Measurements from ENCODE around the gene AREL1.

Gene AREL1

DNA sequence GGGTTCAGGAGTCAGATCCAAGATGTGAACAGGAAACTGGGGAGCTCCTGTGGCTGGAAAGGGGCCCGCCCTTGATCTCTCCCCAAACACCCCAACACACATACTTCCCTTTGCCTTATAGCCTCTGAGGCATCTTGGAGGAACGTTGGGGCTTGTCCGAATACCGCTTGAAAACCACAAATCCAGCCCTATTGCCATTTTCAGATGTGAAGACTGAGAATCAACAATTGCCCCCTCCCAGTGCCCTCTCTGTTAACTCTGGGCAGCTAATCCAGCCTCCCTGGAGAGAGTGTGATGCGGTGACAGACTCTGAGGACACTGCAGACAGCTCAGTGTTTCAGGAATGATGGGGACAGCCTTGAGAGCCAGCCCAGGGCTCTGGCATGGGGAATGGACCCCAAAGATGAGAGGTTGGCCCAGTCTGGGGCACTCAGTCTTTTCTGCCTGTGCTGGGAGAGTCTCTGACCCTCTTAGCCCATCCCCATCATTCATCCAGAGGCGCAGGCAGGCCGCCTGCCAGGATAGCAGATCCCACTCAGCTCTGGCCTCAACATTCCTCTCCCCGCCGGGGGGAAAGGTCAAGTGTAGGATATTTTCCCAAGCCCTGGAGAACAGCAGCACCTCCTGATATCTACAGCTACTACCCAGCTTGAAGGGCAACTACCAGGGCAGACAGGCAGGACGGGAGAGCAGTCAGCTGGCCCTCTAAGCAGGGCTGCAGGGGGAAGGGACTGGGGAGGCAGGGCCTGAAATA lies 76.3 kb downstream of the AREL1 start:
- no peak for DNase-seq (ENCODE audit: low spot score)

DNA sequence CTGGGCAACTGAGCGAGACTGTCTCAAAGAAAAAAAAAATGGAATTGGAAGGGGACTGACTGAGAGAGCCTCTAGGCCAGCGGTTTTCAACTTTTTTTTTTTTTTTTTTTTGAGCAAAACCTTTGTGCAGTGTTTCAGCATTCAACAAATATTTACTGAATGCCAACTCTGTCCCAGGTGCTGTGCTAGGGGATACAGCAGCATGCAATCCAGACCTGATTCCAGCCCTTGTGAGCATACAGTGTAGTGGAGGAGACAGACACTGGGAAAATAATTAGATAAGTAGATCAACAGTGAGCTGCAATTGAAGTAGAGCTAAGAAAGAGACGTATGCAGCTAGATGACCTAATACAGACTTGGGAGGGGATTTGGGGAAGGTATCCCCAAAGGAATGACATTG lies 77.0 kb downstream of the AREL1 start:
- no peak for DNase-seq (ENCODE audit: low spot score)

DNA sequence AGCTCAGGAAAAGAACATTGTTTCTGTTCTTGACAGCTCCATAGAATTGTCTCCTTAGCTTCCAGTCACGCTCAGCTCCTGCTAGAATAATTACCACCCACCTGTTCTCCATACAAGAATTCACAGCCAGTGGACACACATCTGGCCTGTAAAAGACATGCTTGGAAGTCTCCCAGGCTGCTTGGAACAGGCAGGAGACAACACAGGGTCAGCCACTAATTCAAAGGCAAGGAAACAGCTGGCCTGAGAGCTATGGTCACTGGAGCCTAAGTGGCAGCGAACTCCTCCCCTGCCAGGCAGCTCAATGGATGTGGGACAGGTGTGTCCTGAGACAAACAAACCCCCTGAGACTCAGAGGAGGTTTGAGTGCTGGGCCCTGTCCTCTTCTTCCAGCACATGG lies 77.9 kb downstream of the AREL1 start:
- DNase-seq (ENCODE audit: low spot score), result no peak

DNA sequence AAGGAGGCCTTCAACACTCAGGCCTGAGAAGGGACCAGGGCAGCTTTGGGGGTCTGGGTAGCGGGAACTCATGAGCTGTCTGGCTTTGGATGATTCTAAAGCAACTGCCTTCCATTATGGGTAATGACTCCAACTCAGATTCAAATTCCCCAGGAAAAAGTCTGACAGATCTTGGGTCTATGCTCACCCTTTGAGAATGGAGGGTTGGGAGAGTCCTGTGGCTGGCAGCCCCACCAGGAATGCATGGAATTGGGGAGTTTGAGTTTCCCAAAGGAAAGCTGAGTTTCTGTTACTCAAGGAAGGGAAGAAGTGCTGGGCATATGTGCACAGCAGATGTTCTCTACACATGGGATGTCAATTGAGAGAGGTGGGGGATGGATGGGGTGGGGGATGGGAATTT lies 78.4 kb downstream of the AREL1 start:
- no peak for DNase-seq (ENCODE audit: low spot score)

DNA sequence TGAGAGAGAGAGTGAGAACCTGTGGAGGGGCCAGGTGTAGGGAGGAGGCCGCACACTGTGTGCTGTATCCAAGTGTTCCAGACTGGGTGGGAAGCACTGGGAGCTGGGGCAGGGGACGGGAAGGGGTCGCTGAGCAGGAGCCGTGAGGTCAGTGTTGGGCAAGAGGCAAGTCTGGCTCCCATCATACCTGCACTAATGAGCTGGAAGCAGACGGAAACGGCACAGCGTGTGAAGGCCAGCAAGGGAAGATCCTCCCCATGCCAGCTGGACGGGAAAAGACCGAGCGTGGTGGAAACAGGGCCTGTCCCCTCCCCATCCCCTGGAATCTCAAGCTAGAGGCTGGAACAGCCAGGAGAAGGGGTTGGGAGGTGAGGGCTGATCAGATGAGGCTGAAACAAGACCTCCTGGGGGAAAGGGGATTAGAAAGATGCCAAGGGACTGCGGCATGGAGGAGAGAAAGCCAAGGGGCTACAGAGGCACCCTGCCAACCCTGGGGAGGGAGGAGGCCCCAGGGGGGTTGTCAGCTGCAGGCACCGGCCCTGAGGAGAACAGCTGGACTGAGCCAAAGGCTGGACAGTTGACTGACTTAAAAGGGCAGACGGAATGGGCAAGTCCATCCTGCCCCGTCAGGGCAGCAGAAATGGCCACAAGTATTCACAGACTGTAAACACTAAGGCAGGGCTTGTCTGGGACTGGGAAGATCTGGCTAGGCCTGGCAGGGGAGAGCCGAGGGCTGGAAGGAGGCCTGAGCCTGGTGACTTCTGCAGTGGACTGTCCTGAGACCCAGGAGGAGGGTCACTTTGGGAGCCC lies 81.8 kb downstream of the AREL1 start:
- no peak for DNase-seq (ENCODE audit: low spot score)

DNA sequence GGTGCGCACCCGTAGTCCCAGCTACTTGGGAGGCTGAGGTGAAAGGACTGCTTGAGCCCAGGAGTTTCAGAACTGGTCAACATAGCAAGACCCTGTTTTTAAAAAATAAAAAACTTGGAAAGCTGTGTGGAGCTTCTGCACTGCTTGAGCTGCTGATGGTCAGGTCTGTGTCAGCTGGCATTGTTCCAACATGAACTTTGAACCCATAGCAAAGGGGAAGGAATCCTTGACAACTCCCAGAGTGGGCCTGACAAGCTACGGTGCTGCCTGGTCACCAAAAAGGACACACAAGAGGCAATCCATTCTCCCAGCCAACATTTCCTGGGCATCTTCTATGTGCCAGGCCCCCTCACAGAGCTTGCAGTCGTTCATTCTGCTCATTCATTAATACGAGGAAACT lies 84.5 kb downstream of the AREL1 start:
- DNase-seq (ENCODE audit: low spot score), result no peak

DNA sequence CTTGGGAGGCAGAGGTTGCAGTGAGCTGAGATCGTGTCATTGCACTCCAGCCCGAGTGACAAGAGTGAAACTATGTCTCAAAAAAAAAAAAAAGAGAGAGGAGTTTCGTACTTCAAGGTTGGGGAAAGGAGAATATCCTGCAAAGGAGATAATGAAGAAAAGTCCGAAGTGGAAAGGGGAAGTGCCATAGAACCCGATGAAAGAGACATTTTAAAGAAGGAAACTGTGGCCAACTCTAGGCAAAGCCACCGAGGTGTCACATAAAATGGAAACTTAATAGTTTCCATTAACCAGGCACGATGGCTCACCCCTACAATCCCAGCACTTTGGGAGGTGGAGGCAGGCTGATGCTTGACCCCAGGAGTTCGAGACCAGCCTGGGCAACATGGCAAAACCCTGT lies 85.8 kb downstream of the AREL1 start:
- no peak for DNase-seq (ENCODE audit: low spot score)

DNA sequence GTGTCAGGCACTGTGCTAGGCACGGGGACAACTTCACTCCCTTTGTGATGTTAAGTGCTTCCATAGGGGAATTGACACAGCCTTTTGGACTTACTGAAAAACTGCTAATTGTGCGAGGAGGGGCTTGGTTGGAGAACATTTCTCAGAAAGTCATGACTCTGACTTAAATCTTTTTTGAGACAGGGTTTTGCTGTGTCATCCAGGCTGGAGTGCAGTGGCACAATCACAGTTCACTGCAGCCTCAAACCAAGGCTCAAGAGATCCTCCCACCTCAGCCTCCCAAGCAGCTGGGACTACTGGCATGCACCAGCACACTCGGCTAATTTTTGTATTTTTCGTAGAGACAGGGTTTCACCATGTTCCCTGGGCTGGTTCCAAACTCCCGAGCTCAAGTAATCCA lies 90.6 kb downstream of the AREL1 start:
- DNase-seq (ENCODE audit: low spot score), result no peak

DNA sequence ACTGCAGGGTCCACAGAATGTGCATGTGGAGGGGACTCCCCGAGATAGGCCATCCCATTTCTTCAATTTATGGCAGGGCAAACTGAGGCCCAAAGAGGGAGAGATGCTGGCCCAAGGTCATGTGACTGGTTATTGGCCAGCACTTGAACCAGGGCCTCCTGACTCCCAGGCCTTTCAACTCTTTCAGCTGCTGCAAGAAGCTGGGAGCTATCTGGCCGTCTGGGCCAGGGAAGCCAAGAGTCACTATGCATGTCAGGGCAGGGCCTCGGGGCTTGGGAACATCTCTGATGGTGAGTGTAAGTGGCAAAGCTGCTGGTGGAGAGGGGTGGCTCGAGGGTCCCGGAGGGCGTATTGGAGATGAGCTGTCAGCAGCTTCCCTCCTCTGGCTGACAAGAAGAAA lies 91.3 kb downstream of the AREL1 start:
- DNase-seq (ENCODE audit: low spot score), result no peak

DNA sequence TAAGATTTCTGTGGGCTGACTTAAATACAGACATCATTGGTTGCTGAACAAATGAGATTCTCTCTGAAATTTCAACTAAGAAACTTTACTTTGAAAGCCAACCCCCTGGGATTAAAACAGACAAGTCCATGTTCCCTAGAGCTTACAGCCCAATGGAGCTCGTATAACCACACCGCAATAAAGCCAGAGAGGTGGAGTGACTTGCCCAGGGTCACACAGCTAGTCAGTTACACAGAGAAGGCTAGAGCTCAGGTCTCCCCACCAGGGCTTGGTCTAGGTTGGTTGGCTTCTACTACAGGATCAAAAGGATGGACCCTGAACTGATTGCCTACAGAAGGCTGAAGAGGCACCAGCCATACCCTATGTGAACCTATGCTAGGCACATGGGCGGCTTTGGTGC lies 92.0 kb downstream of the AREL1 start:
- DNase-seq (ENCODE audit: low spot score), result no peak

DNA sequence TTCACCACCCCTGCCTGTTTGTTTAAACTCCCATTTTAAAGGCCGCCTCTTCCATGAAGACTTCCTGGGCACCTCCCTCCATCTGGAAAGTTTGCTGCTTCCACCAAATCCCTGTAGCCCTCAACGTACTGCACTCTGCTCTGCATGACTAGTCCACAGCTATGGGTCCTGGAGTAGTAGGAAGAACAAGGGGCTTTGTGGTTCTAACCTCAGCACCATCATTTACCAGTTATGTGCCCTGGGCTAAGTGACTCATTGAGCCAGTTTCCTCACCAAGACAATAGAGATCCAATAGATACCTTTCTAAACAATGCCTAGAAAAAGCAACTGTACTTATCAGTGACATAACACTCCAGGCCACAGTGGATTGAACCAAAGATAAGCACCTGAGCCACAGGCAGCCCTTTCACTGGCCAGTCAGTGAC lies 92.4 kb downstream of the AREL1 start:
- no peak for DNase-seq (ENCODE audit: low spot score)

DNA sequence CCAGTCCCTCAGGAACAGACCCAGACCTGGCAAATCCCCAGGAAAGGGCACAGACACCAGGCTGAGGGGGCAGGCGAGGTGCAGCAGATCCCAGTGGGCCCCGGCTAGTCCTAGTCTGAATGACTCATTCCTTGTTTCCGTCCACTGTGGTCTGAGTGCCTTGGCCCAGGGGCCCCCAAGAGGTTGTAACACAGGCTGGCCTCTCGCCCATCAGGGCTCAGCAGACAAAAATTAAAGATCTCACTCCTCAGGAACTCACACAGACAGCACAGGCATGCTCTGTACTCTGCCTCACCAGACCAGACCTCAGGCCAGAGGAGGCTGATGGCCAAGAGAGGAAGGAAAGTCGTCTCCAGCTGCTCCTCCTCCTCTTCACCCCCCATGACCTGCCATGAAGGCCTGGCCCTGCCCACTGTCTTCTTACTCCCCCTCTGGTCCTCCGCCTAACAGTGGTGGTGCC lies 93.2 kb downstream of the AREL1 start:
- no peak for DNase-seq (ENCODE audit: low spot score)

DNA sequence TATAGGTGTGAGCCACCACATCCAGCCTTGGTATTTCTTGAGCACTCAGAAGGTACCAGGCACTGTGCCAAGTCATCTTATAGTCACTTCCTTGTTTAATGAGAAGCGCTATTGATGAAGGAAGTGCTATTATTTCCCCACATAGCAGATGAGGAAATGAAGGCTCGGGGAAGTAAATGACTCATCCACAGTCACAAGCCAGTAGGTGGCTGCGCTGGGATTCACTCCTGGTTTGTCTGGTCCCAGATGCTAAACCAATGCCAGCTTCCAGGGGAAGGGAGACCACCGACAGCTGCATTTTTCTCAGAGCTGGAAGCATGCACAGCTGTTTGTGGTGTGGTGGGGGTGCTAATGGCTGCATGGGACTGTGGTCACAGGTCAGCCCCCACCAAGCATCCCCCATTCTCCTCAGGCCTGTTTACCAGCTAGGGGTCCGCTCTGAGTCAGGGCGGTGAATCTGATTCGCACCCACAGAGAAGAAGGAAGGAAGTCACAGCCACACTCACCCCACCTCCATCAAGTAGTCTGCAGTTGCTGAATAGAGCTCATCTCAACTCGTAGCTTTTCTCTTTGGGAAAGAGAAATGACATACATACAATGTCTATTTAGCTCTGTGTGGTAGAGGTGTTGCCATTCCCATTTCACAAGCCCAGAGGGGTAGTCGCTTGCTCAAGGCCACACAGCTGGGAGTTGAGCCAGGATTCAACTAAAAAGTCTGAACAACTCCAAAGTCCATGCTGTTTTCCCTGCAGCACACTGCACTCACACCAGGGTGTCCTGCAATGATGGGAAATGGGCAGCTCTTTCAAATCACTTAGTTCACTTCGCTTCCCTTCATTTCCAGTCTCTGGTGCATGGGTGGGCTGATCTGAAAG lies 94.6 kb downstream of the AREL1 start:
- peak; percentile 43 for DNase-seq (ENCODE audit: low spot score)

DNA sequence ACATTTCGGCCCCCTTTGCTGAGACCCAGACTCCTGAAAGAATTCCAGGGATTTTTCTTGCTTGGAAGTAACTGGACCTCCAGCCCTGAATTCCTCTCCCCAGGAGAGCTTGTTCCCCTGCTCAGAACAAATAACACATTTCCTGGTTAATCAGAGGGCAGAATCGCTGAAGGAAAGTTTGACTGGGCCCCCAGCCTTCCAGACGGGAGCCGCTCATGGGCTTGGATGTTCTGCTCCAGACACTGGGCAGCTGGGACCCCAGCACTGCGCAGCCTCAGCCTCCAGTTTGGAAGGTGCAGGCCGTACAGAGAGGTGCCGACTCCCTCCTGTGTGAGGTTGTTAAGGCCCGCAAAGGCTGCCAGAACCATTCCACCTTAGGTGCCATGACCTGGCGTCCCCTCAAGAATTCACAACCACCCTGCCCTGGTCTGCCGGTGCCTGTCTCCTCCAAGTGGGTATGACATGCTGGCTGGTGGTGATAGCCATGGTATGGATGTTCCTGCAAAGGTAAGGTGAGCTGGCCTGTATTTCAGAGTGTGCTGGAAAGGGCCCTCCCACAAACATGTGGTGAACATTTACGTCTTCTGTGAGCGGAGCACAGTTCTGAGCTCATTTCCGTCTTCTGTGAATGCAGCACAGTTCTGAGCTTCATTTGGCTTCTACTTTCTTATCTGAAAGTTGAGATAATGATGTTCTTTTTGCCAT lies 95.7 kb downstream of the AREL1 start:
- no peak for DNase-seq (ENCODE audit: low spot score)

DNA sequence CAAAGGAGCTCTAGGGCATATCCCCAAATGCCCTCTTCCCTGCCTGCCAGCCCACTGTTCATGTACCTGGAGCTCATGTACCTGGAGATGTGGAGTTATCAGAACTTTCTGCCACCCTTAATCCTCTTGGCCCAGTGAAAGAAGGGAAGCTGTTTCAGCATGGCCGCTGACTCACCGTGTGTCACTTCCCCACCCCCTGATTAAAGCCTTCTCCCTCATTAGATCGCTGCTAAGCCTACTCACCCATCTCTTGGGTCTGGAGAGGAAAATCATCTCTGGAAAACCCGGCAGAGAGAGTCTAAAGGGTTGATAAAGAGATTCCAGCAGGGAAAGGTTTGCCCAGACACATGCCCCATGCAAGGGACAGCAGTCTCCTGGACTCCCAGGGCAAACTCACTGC lies 96.4 kb downstream of the AREL1 start:
- DNase-seq (ENCODE audit: low spot score), result no peak

DNA sequence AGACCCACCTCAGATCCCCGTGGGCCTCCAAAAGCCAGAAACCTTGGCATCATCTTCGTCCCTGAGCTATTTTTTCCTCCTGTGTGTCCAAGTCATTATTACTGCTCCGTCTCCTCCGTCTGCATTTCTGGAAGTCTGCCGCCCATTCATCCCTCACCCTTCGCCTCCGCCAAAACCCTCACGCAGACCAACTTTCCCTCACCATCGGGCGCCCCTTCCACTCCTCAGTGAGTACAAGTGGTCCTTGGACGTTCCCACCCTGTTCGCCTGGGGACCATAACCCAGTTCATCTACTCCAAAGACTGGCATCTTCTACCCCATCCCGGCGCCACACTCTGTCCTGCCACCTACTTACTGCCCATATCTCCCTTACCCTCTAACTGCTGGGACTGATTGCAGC lies 97.1 kb downstream of the AREL1 start:
- no peak for DNase-seq (ENCODE audit: low spot score)

DNA sequence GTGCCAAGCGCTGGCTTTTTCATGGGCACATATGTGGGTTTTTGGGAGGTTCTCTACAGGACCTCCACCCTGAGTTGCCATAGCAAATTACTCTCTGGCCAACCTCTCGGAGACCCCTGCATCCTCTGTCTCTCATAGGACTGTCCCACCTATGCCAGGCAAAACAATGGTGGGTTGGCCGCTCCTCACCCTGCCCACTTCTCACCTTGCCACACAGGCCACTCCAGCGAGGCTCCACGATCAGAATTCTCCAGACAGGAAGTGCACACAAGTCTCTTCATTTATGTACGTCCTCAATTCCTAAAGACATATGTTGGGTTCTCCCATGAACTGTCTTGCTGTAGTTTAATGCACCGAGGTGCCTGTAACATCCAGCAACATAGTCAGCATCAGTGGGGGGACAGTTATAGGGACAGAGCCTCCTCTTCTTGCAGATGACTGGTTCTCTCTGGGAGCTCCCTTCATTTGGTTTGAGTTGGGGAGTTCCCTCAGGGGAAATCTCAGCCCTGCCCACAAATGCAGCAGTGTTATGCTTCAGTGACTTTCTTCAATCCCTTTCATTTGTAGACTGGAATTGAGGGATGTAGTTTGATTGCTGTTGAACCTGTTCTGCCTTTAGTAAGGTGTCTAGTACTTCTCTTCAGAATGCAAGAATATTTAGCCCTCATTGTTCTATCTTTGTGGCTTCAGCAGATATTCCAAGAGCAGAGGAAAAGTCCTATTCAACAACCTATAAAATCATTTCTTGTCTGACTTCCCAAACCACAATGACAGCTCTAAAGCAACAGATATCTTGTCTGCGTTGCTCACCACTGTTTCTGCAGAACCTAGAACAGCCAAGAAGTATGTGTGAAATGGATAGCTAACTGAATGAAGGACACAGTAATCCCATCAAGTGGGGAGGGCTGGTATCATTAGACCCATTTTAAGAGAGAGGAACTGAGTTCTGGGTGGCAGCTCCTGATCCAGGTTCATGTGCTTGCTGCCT lies 98.1 kb downstream of the AREL1 start:
- no peak for DNase-seq (ENCODE audit: low spot score)

DNA sequence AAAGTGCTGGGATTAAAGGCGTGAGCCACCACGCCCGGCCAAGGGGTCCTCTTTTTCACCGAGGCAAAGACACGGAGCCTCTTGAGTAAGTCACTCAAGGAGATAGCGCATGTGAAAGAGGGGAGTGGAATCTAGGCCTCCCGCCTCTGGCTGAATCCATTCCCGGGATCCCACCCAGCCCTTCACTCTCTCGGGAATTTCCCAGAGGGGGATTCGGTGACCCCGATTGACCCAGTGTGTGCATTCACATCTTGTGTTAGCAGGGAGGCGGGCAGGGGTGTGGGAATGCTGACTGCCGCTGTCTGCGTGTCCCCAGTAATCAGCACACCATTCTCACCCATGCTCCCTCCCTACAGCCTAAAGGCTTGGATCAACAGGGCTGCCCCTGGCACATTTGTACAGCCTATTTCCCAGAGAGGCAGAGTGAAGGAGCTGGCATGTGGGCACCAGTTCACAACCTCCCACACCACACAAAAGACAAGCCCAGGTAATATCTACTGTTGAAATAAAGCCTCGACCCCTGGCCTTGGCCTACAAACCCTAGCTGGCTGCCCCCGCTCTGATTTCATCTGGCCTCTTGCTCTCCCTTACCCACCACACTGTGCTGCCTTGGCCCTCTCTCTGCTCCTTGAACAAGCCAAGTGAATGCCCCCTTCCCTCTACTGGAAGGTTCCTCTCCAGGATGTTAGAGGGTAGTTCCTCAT lies 99.5 kb downstream of the AREL1 start:
- DNase-seq (ENCODE audit: low spot score), result no peak

DNA sequence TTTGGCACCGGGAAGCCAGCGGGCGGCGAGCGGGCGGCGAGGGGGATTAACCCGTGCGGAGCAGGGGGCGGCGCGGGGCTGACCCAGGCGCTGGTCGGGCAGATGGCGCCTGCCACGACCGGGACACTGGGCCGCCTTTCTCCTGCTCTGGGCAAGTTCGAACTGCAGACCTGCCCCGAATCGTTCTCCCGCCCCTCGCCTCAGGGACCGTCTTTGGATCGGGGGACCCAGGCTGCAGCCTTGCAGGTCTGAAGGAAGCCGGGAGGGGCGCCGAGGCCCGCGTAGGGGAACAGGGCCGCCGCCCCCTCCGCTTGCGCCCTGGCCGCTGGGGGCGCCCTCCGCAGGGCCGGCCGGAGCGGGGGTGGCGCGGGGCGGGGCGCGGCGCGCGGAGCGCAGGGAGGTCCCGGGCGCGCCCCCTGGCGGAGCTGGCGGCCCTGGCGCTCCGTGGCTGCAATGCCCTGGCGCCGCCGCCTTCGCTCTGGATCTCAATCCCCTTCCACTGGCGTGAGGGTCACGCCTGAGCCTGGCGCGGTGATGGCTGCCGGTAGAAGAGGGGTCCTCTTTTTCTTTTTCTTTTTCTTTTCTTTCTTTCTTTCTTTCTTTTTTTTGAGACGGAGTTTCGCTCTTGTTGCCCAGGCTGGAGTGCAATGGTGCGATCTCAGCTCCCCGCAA lies 100.4 kb downstream of the AREL1 start:
- peak; percentile 85 for DNase-seq (ENCODE audit: low spot score)

All from germinal center (tissue), 1 donor.